Fibroblast of the aortic adventitia (primary cell): ENCODE data around the gene GTF2A1. TPM values are rescaled to one million over a fixed set of nuclear protein-coding genes. Genes with fewer than 3 reads are reported as not detected.

Experiments
- DNase-seq: peaks from one replicate; pipeline ENCODE4 v3.0.0-alpha.2; 2010; ENCODE audit warnings: low read depth
- H3K4me3 ChIP-seq: 2 replicates; pipeline ENCODE4 v1.5.1; 2011; ENCODE audit warnings: low read depth, mild to moderate bottlenecking, control low read depth, low read length, moderate library complexity
- total RNA-seq: library from RNA; depleted of rRNA; stranded (reverse); fragments of >200 nt; gene quantifications from 2 replicates; pipeline ENCODE4 v1.2.3, GENCODE V29; 2012; ENCODE audit warnings: low replicate concordance
- TF ChIP-seq, protein P1 (sequence below): IDR thresholded peaks from 2 replicates; pipeline ENCODE4 v1.5.1; 2011; ENCODE audit warnings: mild to moderate bottlenecking, low read length, control low read depth, inconsistent platforms; ENCODE audit not compliant: insufficient read depth

Gene GTF2A1
- total RNA-seq, 1 donor = 39.9 TPM

DNA sequence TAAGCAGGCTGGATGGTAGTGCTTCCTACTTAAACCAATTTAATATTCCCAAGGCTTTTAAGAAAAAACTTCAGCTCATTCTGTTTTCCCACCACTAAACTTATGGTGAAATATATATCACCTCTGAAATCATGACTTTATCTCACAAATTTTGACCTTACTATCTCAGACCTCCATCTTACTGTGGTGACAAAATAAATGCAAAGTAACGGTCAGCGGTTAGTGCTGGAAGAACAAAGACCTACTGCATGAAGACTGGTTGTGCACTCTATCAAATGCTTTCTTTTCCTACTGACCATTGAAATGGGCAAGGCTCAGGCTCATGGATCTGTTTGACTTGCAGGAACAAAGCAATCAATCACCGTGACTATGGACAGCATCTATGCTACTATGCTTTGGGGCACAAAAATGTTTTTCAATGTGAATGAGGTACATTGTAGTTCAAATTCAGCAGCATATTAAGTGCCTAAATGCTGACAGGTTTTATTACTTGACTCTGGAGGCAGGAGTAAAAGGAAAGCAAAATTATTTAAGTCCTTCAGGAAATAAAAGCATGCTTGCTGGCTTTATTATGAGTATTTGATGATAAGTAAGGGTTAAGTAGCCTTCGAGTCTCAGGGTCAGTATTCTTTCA lies 43.1 kb upstream of the GTF2A1 start:
- DNase-seq = no peak
- H3K4me3 ChIP-seq = no peak overlapping the region
- TF ChIP-seq, protein P1, sequence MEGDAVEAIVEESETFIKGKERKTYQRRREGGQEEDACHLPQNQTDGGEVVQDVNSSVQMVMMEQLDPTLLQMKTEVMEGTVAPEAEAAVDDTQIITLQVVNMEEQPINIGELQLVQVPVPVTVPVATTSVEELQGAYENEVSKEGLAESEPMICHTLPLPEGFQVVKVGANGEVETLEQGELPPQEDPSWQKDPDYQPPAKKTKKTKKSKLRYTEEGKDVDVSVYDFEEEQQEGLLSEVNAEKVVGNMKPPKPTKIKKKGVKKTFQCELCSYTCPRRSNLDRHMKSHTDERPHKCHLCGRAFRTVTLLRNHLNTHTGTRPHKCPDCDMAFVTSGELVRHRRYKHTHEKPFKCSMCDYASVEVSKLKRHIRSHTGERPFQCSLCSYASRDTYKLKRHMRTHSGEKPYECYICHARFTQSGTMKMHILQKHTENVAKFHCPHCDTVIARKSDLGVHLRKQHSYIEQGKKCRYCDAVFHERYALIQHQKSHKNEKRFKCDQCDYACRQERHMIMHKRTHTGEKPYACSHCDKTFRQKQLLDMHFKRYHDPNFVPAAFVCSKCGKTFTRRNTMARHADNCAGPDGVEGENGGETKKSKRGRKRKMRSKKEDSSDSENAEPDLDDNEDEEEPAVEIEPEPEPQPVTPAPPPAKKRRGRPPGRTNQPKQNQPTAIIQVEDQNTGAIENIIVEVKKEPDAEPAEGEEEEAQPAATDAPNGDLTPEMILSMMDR = no peak

- no peak overlapping the region for H3K4me3 ChIP-seq
- DNase-seq = peak; percentile 3
- TF ChIP-seq, protein P1 = no peak
These were observed 40.4 kb upstream of the GTF2A1 start for GRCh38 chr14:81261176-81261575.

GRCh38 chr14:81260732-81261131 lies 40.0 kb upstream of the GTF2A1 start:
- DNase-seq = no peak
- H3K4me3 ChIP-seq = no peak overlapping the region
- TF ChIP-seq, protein P1 = no peak

DNA sequence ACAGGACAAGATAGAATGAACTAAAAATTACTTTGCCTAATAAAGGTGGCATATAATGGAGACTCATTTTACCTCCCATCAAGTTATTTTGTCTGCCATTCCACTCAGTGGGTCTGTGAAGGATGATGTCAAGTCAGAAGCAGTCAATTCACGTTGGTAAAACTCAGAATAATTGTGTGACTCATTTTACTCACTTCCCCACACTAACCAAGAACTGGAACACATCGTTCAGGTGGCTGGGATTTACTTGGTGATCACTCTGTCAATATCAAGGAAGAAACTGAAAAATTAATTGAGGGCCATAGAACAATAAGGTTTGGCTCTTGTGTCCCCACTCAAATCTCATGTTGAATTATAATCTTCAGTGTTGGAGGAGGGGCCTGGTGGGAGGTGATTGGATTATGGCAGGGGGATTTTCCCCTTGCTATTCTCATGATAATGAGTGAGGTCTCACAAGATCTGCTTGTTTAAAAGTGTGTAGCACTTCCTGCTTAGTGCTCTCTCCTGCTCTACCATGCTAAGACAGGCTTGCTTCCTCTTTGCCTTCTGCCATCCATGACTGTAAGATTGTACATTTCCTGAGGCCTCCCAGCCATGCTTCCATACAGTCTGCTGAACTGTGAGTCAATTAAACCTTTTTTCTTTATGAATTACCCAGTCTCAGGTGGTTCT lies 35.7 kb upstream of the GTF2A1 start:
- no peak for DNase-seq
- no peak overlapping the region for H3K4me3 ChIP-seq
- TF ChIP-seq, protein P1 = no peak

GRCh38 chr14:81252278-81252677 lies 31.5 kb upstream of the GTF2A1 start:
- TF ChIP-seq, protein P1 = no peak
- DNase-seq = no peak
- H3K4me3 ChIP-seq = no peak overlapping the region

DNA sequence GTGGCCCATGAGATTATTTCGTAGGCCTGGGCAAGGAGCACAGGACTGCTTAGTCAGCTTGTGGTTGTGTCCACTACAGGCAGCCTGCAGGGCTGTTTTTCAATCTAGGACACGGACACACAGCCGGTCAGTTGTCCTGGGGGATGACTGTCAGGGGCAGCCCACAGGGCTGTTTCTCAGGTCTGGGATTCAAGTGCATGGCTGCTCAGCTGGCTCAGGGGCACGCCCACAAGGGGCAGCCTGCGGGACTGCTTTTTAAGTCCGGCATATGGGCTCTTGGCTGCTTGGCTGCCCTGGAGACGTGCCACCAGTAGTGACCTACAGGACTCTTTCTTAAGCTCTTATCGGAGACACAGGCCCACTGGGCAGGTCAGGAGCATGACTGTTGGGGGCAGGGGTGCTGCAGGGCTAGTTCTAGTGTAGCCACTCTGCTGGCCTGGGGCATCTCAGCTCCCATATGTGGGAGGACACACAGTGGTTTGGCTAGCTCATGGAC lies 26.6 kb upstream of the GTF2A1 start:
- TF ChIP-seq, protein P1 = no peak
- H3K4me3 ChIP-seq = no peak overlapping the region
- DNase-seq = no peak
